Measurements from ENCODE around the gene ACOT11. TPM values are rescaled to one million over a fixed set of nuclear protein-coding genes. Genes with fewer than 3 reads are reported as not detected.

The ACOT11 gene
- total RNA-seq, 3 donors from 2014 or later = 1.6 to 7.3 (median 1.8) TPM

DNA sequence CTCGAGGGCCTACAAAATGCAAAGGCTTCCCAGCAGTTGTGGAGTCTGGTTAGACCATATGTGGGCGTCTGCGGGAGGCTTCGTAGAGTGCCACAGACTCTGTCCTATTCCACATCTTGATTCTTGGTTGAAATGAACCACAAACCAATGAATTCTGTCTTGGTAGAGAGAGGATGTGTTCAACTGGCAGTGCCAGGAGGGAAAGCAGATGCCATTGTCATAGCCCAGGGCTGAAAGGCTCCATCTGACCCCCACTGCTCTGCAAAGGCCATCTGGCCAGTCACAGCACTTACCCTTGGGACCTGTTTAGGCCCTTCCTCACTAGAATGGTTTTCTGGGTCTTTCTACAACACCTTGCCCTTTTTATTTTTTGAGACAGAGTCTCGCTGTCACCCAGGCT, 22.1 kb downstream of the ACOT11 start:
- DNase-seq (ENCODE audit: low spot score in 2 of 2) = no peak
- Histone ChIP-seq H3K27me3 (no peaks in the 10 kb centered on the region), H3K4me1 (no peaks in the 10 kb centered on the region), H3K27ac (peak overlapping the region in 1 of 2 donors; percentile 13), H3K4me3 (no peak overlapping the region), H3K9me3 (no peaks in the 10 kb centered on the region), H3K36me3 (no peaks in the 10 kb centered on the region)
- TF ChIP-seq POLR2AphosphoS5 (IDR thresholded peaks at IDR 0.05) (no peak), POLR2A (IDR thresholded peaks at IDR 0.05) (no peak)
- TF ChIP-seq, protein P1, sequence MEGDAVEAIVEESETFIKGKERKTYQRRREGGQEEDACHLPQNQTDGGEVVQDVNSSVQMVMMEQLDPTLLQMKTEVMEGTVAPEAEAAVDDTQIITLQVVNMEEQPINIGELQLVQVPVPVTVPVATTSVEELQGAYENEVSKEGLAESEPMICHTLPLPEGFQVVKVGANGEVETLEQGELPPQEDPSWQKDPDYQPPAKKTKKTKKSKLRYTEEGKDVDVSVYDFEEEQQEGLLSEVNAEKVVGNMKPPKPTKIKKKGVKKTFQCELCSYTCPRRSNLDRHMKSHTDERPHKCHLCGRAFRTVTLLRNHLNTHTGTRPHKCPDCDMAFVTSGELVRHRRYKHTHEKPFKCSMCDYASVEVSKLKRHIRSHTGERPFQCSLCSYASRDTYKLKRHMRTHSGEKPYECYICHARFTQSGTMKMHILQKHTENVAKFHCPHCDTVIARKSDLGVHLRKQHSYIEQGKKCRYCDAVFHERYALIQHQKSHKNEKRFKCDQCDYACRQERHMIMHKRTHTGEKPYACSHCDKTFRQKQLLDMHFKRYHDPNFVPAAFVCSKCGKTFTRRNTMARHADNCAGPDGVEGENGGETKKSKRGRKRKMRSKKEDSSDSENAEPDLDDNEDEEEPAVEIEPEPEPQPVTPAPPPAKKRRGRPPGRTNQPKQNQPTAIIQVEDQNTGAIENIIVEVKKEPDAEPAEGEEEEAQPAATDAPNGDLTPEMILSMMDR (IDR thresholded peaks at IDR 0.05) = no peak
- intact Hi-C loops (cut with DNase I; ENCODE audit: low total_unique reads) = loop anchor here (5.0 kb wide), 1 partner anchor 312 kb away; no protein-coding TSS in a partner anchor

- Histone ChIP-seq H3K4me3 (no peak overlapping the region), H3K27me3 (no peaks in the 10 kb centered on the region), H3K27ac (peak overlapping the region; percentile 65 to 75), H3K4me1 (no peaks in the 10 kb centered on the region), H3K36me3 (no peaks in the 10 kb centered on the region), H3K9me3 (no peaks in the 10 kb centered on the region)
- intact Hi-C loops (cut with DNase I; ENCODE audit: low total_unique reads) = loop anchor here (5.0 kb wide), 1 partner anchor 311 kb away; no protein-coding TSS in a partner anchor
- TF ChIP-seq POLR2A (IDR thresholded peaks at IDR 0.05) (no peak), POLR2AphosphoS5 (IDR thresholded peaks at IDR 0.05) (no peak)
- TF ChIP-seq, protein P1 (IDR thresholded peaks at IDR 0.05) = no peak
- no peak for DNase-seq (ENCODE audit: low spot score in 2 of 2)
Measured at GRCh38 chr1:54571326-54571725, 23.3 kb downstream of the ACOT11 start.

DNA sequence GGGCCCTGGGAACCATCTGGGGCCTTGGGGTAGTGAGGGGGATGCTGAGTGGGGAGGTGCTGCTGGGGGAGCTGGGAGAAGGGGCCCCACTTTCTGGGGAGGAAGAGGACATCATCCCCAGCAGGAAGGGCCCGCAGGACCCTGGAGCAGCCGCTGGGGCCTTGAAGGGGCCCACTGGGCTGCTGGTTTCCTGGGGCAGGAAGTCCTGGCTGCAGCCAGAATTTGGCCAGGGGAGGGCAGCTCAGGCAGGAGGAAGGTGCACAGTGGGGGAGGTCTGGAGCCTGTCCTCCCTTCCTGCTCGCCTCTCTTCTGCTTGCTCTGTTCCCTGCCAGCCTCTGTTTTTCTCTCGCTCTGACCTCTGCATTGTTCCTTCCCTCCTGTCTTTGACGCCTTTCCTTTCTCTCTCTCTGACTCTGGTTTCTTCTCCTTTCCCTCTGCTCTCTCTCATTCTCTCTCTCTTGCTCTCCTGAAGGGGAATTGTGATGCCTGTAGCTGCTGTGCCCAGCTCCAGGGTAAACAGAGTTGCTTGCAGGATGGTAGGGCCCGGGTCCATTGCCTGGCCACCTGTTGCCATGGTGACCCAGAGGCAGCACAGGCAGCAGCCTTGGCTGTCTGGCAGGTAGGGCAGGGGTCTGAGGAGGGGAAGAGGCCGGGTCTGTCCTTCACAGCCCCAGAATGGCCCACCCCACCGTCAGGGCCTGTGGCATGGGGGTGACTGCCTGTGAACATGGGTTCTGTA, 23.9 kb downstream of the ACOT11 start:
- H3K27ac ChIP-seq = peak overlapping the region; percentile 65 to 75
- H3K4me3 ChIP-seq = no peak overlapping the region
- no peaks in the 10 kb centered on the region for H3K4me1 ChIP-seq
- intact Hi-C loops (cut with DNase I; ENCODE audit: low total_unique reads) = loop anchor here (5.0 kb wide), 1 partner anchor 310 kb away; no protein-coding TSS in a partner anchor
- DNase-seq (ENCODE audit: low spot score in 2 of 2) = no peak
- no peaks in the 10 kb centered on the region for H3K36me3 ChIP-seq
- TF ChIP-seq, protein P1 (IDR thresholded peaks at IDR 0.05) = no peak
- TF ChIP-seq POLR2A (IDR thresholded peaks at IDR 0.05) (no peak), POLR2AphosphoS5 (IDR thresholded peaks at IDR 0.05) (no peak)
- no peaks in the 10 kb centered on the region for H3K9me3 ChIP-seq
- no peaks in the 10 kb centered on the region for H3K27me3 ChIP-seq

DNA sequence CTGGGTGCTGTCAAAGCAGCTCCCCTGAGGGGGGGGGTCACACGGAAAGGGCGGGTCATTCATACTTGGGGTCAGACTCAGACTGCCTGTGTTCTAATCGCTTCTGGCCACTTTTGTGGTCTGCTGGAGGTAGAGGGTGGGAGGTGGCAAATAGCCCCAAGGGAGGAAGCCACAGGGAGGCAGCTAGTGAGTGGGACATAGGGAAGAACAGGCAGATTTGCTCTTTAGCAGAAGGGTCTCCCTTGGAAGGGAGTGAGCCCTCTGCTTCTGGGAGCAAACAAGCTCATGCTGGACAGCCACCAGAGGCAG, 24.5 kb downstream of the ACOT11 start:
- intact Hi-C loops (cut with DNase I; ENCODE audit: low total_unique reads) = loop anchor here (5.0 kb wide), 1 partner anchor 310 kb away; no protein-coding TSS in a partner anchor
- Histone ChIP-seq H3K36me3 (no peaks in the 10 kb centered on the region), H3K4me3 (no peak overlapping the region), H3K4me1 (no peaks in the 10 kb centered on the region), H3K27ac (peak overlapping the region; percentile 43 to 58), H3K27me3 (no peaks in the 10 kb centered on the region), H3K9me3 (no peaks in the 10 kb centered on the region)
- no peak for DNase-seq (ENCODE audit: low spot score in 2 of 2)
- TF ChIP-seq POLR2AphosphoS5 (IDR thresholded peaks at IDR 0.05) (no peak), POLR2A (IDR thresholded peaks at IDR 0.05) (no peak)

GRCh38 chr1:54574158-54574778, 26.2 kb downstream of the ACOT11 start:
- H3K9me3 ChIP-seq = no peaks in the 10 kb centered on the region
- H3K4me1 ChIP-seq = peaks cover 0 to 2% of the 10 kb centered on the region in 2 donors
- intact Hi-C loops (cut with DNase I; ENCODE audit: low total_unique reads) = loop anchor here (5.0 kb wide), 1 partner anchor 308 kb away; no protein-coding TSS in a partner anchor
- H3K36me3 ChIP-seq = no peaks in the 10 kb centered on the region
- H3K27me3 ChIP-seq = no peaks in the 10 kb centered on the region
- no peak overlapping the region for H3K27ac ChIP-seq
- H3K4me3 ChIP-seq = no peak overlapping the region
- TF ChIP-seq, protein P1 (IDR thresholded peaks at IDR 0.05) = no peak
- TF ChIP-seq POLR2A (IDR thresholded peaks at IDR 0.05) = no peak
- no peak for TF ChIP-seq POLR2AphosphoS5 (IDR thresholded peaks at IDR 0.05)
- no peak for DNase-seq (ENCODE audit: low spot score in 2 of 2)

All from breast epithelium (tissue), 4 donors.